ENCODE measurements around the gene SLC6A11. TPM values are rescaled to one million over a fixed set of nuclear protein-coding genes. Genes with fewer than 3 reads are reported as not detected.

Gene SLC6A11
- polyA plus RNA-seq, 1 donor (not counting 4 experiments of a cell fraction or from before 2014, with no cell fraction given), result 9.8 TPM

DNA sequence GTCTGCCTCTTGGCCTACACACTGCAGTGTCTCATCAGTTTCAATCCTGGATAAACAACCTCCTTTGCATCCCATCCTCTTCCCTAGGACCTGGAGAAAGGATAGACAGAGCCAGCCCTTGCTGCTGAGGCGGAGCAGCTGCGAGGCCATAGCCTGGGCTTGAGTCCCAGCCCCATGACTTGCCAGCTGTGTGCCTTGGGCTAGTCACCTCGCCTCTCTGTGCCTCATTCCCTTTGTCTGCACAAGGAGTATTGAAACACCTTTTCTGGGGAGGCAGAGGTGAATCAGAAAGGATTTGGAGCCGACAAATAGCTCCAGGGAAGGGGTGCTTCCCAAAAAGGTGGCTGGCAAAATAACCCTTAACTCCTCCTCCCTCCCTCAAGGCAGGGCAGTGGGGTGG, 111.5 kb downstream of the SLC6A11 start:
- FAIRE-seq (peak; percentile 86), DNase-seq (ENCODE audit: low read depth, low spot score) (no peak)
- Histone ChIP-seq H3K27ac (ENCODE audit: control insufficient read depth, insufficient read depth, low read length) (peak overlapping the region; percentile 34), H3K4me1 (ENCODE audit: control insufficient read depth, extremely low read depth, insufficient read depth, low read length) (peaks cover 23% of the 10 kb centered on the region), H2AFZ (ENCODE audit: control insufficient read depth, low read length) (peak overlapping the region; percentile 42), H4K20me1 (ENCODE audit: control insufficient read depth, extremely low read depth, insufficient read depth, low read length) (no peaks in the 10 kb centered on the region), H3K27me3 (ENCODE audit: control insufficient read depth, extremely low read depth, insufficient read depth, low read length) (no peaks in the 10 kb centered on the region), H3K9ac (ENCODE audit: control insufficient read depth, extremely low read depth, insufficient read depth, low read length) (peak overlapping the region; percentile 45), H3K79me2 (ENCODE audit: control insufficient read depth, insufficient read depth, low read length) (no peaks in the 10 kb centered on the region), H3K4me3 (ENCODE audit: control insufficient read depth in 2 of 3, extremely low read depth in 1 of 3, insufficient read depth in 2 of 3, low read depth in 1 of 3, low read length in 3 of 3) (no peak overlapping the region), H3K9me1 (ENCODE audit: control insufficient read depth, extremely low read depth, insufficient read depth, low read length) (no peaks in the 10 kb centered on the region), H3K36me3 (ENCODE audit: control insufficient read depth in 2 of 2, extremely low read depth in 1 of 2, insufficient read depth in 2 of 2, low read length in 2 of 2) (no peaks in the 10 kb centered on the region), H3K4me2 (ENCODE audit: control insufficient read depth, extremely low read depth, insufficient read depth, low read depth, low read length) (peak overlapping the region; percentile 57), H3K9me3 (ENCODE audit: control insufficient read depth, low read depth, low read length) (no peaks in the 10 kb centered on the region)
- TF ChIP-seq EZH2 (IDR thresholded peaks at IDR 0.05; ENCODE audit: low read length), result no peak
- TF ChIP-seq CTCF (optimal IDR thresholded peaks at IDR 0.05 in 1 of 3, IDR thresholded peaks at IDR 0.05 in 1 of 3, conservative IDR thresholded peaks at IDR 0.05 in 1 of 3; ENCODE audit: extremely low read depth in 1 of 3, insufficient read depth in 2 of 3, low read length in 3 of 3), result no peak
- dilution Hi-C loops (cut with MboI; ENCODE audit: extremely low pct_ligation_motif_present, low sequenced_read_pairs), result no loop called here

DNA sequence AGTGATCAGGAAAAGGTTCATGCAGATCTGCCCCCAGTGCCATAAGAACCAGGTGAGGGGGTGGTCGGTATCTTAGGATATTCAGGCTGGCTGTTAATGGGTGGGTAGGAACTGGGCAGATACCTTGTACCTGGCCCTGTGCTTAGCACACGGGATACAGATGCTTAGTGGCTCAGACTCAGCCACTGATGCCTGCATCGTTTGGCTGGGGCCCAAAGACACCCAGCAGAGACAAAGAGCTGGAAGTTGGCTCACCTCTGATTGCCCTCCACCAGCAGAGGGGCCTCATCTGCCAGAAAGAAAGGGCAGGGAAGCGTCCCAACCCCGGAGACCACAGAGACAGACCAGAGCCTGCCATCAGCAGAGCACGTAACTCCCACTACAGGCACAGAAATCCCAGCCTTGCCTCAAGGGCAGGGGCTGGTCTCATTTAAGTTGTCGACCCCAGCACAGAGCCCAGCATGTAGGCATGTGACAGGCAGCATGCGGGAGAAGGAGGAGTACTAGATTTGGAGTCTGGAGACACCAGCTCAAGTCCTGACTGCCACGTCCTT, 112.5 kb downstream of the SLC6A11 start:
- FAIRE-seq, result no peak
- Histone ChIP-seq H3K9me3 (ENCODE audit: control insufficient read depth, low read depth, low read length) (no peaks in the 10 kb centered on the region), H4K20me1 (ENCODE audit: control insufficient read depth, extremely low read depth, insufficient read depth, low read length) (no peaks in the 10 kb centered on the region), H3K4me2 (ENCODE audit: control insufficient read depth, extremely low read depth, insufficient read depth, low read depth, low read length) (no peak overlapping the region), H3K4me3 (ENCODE audit: control insufficient read depth in 2 of 3, extremely low read depth in 1 of 3, insufficient read depth in 2 of 3, low read depth in 1 of 3, low read length in 3 of 3) (no peak overlapping the region), H3K27ac (ENCODE audit: control insufficient read depth, insufficient read depth, low read length) (no peak overlapping the region), H3K9ac (ENCODE audit: control insufficient read depth, extremely low read depth, insufficient read depth, low read length) (no peak overlapping the region), H3K4me1 (ENCODE audit: control insufficient read depth, extremely low read depth, insufficient read depth, low read length) (peaks cover 33% of the 10 kb centered on the region), H3K36me3 (ENCODE audit: control insufficient read depth in 2 of 2, extremely low read depth in 1 of 2, insufficient read depth in 2 of 2, low read length in 2 of 2) (no peaks in the 10 kb centered on the region), H3K79me2 (ENCODE audit: control insufficient read depth, insufficient read depth, low read length) (no peaks in the 10 kb centered on the region), H3K9me1 (ENCODE audit: control insufficient read depth, extremely low read depth, insufficient read depth, low read length) (no peaks in the 10 kb centered on the region), H2AFZ (ENCODE audit: control insufficient read depth, low read length) (no peak overlapping the region), H3K27me3 (ENCODE audit: control insufficient read depth, extremely low read depth, insufficient read depth, low read length) (no peaks in the 10 kb centered on the region)
- DNase-seq (ENCODE audit: low read depth, low spot score), result no peak
- TF ChIP-seq CTCF (optimal IDR thresholded peaks at IDR 0.05 in 1 of 3, IDR thresholded peaks at IDR 0.05 in 1 of 3, conservative IDR thresholded peaks at IDR 0.05 in 1 of 3; ENCODE audit: extremely low read depth in 1 of 3, insufficient read depth in 2 of 3, low read length in 3 of 3) (no peak), EZH2 (IDR thresholded peaks at IDR 0.05; ENCODE audit: low read length) (no peak)
- dilution Hi-C loops (cut with MboI; ENCODE audit: extremely low pct_ligation_motif_present, low sequenced_read_pairs), result no loop called here
